ENCODE data around the gene MARCHF3. TPM values are rescaled to one million over a fixed set of nuclear protein-coding genes. Genes with fewer than 3 reads are reported as not detected.
A peak's percentile ranks its signal among the peaks of the same experiment; 100 is the strongest.

Gene MARCHF3
- total RNA-seq, 1 donor from 2014 or later = 21.9 TPM

GRCh38 chr5:127074466-127074865 is 44.1 kb upstream of the MARCHF3 start:
- Mint-ChIP-seq H3K36me3 (ENCODE audit: low read depth) (peaks cover 17% of the 10 kb centered on the region), H3K4me1 (peaks cover 9% of the 10 kb centered on the region), H3K9me3 (no peaks in the 10 kb centered on the region), H3K27ac (no peak overlapping the region), H3K27me3 (no peaks in the 10 kb centered on the region), H3K4me3 (no peak overlapping the region)
- CTCF ChIA-PET = interaction anchor here (0.6 kb wide), 1 partner anchor 420 kb away, joined by 4 read pairs; no protein-coding TSS in a partner anchor
- POLR2A ChIA-PET = interaction anchor here (0.9 to 3.4 kb wide), 2 partner anchors 44 to 237 kb away, joined by 3 to 47 read pairs; partner anchors contain the start of gene MARCHF3
- ATAC-seq (ENCODE audit: low read depth) = no peak
- no peak for DNase-seq
- intact Hi-C loops (cut with micrococcal nuclease) = loop anchor here (5.0 kb wide), 1 partner anchor 102 kb away; no protein-coding TSS in a partner anchor
- TF ChIP-seq CTCF (IDR thresholded peaks at IDR 0.05) = no peak

GRCh38 chr5:127072861-127073846 is 42.8 kb upstream of the MARCHF3 start, which contains the start of gene C5orf63:
Gene C5orf63 (minus strand): TSS chr5:127073502. CDS start chr5:127058995, 14,507 bp downstream.
- no peak for TF ChIP-seq CTCF (IDR thresholded peaks at IDR 0.05)
- H3K27me3 Mint-ChIP-seq = no peaks in the 10 kb centered on the region
- H3K9me3 Mint-ChIP-seq = no peaks in the 10 kb centered on the region
- peak within 1 kb of the TSS; percentile 87 for H3K4me3 Mint-ChIP-seq
- intact Hi-C loops (cut with micrococcal nuclease) = loop anchor here (1.0 to 5.0 kb wide), 5 partner anchors 43 to 228 kb away; partner anchors contain the start of gene MARCHF3
- CTCF ChIA-PET = interaction anchor here (1.1 kb wide), 1 partner anchor 44 kb away, joined by 4 read pairs; no protein-coding TSS in a partner anchor
- H3K36me3 Mint-ChIP-seq (ENCODE audit: low read depth) = peaks cover 30% of the 10 kb centered on the region
- DNase-seq = peak; percentile 77
- H3K4me1 Mint-ChIP-seq = peaks cover 9% of the 10 kb centered on the region
- peak within 1 kb of the TSS; percentile 87 for H3K27ac Mint-ChIP-seq
- POLR2A ChIA-PET = interaction anchor here (0.6 to 3.4 kb wide), 15 partner anchors 10 to 472 kb away, joined by 3 to 47 read pairs (median 5); partner anchors contain the start of genes MARCHF3 and PHAX
- peak; percentile 99 for ATAC-seq (ENCODE audit: low read depth)

GRCh38 chr5:127070243-127070642 is 39.9 kb upstream of the MARCHF3 start:
- ChIA-PET POLR2A (no interaction called here), CTCF (no interaction called here)
- TF ChIP-seq CTCF (IDR thresholded peaks at IDR 0.05) = no peak
- no peak for ATAC-seq (ENCODE audit: low read depth)
- Mint-ChIP-seq H3K27me3 (no peaks in the 10 kb centered on the region), H3K36me3 (ENCODE audit: low read depth) (peaks cover 32% of the 10 kb centered on the region), H3K4me3 (no peak overlapping the region), H3K9me3 (no peaks in the 10 kb centered on the region), H3K4me1 (peaks cover 9% of the 10 kb centered on the region), H3K27ac (no peak overlapping the region)
- no peak for DNase-seq
- intact Hi-C loops (cut with micrococcal nuclease) = loop anchor here (5.0 kb wide), 1 partner anchor 98 kb away; no protein-coding TSS in a partner anchor

- DNase-seq (no peak), ATAC-seq (ENCODE audit: low read depth) (no peak)
- intact Hi-C loops (cut with micrococcal nuclease) = no loop called here
- Mint-ChIP-seq H3K27ac (no peak overlapping the region), H3K36me3 (ENCODE audit: low read depth) (peaks cover 32% of the 10 kb centered on the region), H3K4me3 (no peak overlapping the region), H3K9me3 (no peaks in the 10 kb centered on the region), H3K27me3 (no peaks in the 10 kb centered on the region), H3K4me1 (peaks cover 9% of the 10 kb centered on the region)
- POLR2A ChIA-PET = no interaction called here
- no peak for TF ChIP-seq CTCF (IDR thresholded peaks at IDR 0.05)
- CTCF ChIA-PET = no interaction called here
These were observed 38.3 kb upstream of the MARCHF3 start for GRCh38 chr5:127068493-127069214.
